Esophagus muscularis mucosa (tissue), 4 donors: ENCODE results near the gene ARHGEF37. TPM values are rescaled to one million over a fixed set of nuclear protein-coding genes. Genes with fewer than 3 reads are reported as not detected.
"Not testable (repeated sequence)": the region's sequence is repeated elsewhere in the genome, so short reads cannot be mapped to it uniquely, and the experiment has no call there.

Experiments
- DNase-seq: peaks from one replicate; pipeline ENCODE4 v3.0.0-alpha.2; 2017; ENCODE audit errors: extremely low spot score
- H3K27ac ChIP-seq, 4 donors: fragments of 200-600 bp; sonication (generic); replicated peaks in 1 of 4; 1 replicate in 3 of 4; 2 replicates in 1 of 4; pipeline ENCODE4 v1.5.1; 2016 to 2019; ENCODE audit warnings: mild to moderate bottlenecking in 1 of 4
- H3K27me3 ChIP-seq, 4 donors: fragments of 200-600 bp; sonication (generic); one replicate each; pipeline versions ENCODE4 v1.5.1 to v1.6.0; 2016 to 2019
- H3K36me3 ChIP-seq, 4 donors: fragments of 200-600 bp; sonication (generic); one replicate each; pipeline ENCODE4 v1.5.1; 2016 to 2019
- H3K4me1 ChIP-seq, 4 donors: fragments of 200-600 bp; sonication (generic); one replicate each; pipeline ENCODE4 v1.5.1; 2016 to 2019
- H3K4me3 ChIP-seq, 4 donors: fragments of 200-600 bp; sonication (generic); 1 replicate in 2 of 4; 2 replicates in 2 of 4; pipeline ENCODE4 v1.5.1; 2016 to 2019; ENCODE audit warnings: mild to moderate bottlenecking in 4 of 4, moderate library complexity in 1 of 4
- H3K9me3 ChIP-seq, 4 donors: fragments of 200-600 bp; sonication (generic); 1 replicate in 3 of 4; 2 replicates in 1 of 4; pipeline ENCODE4 v1.5.1; 2016 to 2019
- EP300 ChIP-seq: sonication (generic); formaldehyde crosslinking; IDR thresholded peaks from one replicate; pipeline ENCODE4 v1.6.1; 2017; ENCODE audit warnings: antibody characterized with exemption
- POLR2A ChIP-seq: fragments of 450-650 bp; IDR thresholded peaks from one replicate; pipeline ENCODE4 v1.6.1; 2017; ENCODE audit warnings: antibody characterized with exemption, moderate library complexity, mild to moderate bottlenecking, low read depth
- POLR2AphosphoS5 ChIP-seq, 2 donors: sonication (generic); formaldehyde crosslinking; IDR thresholded peaks; one replicate each; pipeline ENCODE4 v1.6.1; 2017; ENCODE audit warnings: antibody characterized with exemption in 2 of 2
- WGBS: methylation state at CpG from one replicate; pipeline ENCODE4 v1.1.5; 2018; 5-methylcytosine and 5-hydroxymethylcytosine counted together
- intact Hi-C: fragments of 100-400 bp; cut with DNase I; formaldehyde crosslinking; loops from one replicate; pipeline ENCODE4 v1.15.1; 2023
- total RNA-seq, 4 donors: library from RNA; depleted of rRNA; stranded (reverse); fragments of >200 nt; gene quantifications; one replicate each; pipeline versions ENCODE4 v1.1.0 to v1.2.1, GENCODE V29; 2016
- TF ChIP-seq, protein P1 (sequence below), 3 experiments: fragments of 200-600 bp in 2 of 3; fragments of 450-650 bp in 1 of 3; sonication (generic) in 2 of 3; IDR thresholded peaks; one replicate each; pipeline ENCODE4 v1.5.1; 2017 to 2019; ENCODE audit warnings: antibody characterized with exemption in 3 of 3, mild to moderate bottlenecking in 2 of 3, moderate library complexity in 1 of 3

Gene ARHGEF37
- total RNA-seq, 4 donors from 2014 or later: 11.9 to 22.0 (median 19.5) TPM

DNA sequence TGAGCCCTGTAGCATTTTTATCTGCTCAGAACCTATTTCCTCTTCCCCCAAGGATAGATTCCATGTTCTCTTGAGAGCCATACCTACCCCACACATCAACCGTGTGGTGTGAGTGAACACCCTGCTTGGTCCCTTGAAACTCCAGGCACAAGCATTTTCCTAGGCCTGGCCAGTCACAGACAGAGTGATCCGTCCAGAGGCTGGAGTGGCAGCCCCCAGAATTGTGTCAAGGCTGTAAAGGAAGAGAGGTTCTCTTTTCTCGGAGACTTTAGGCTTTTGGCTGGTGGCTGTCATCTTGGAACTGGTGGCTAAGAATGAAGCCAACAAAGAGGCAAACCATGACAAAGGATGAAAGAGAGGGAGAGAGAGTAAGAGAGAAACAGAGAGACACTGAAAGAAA is 66.0 kb downstream of the ARHGEF37 start:
- TF ChIP-seq POLR2A (no peak), POLR2AphosphoS5 (IDR thresholded peaks at IDR 0.05) (no peak), EP300 (no peak)
- TF ChIP-seq, protein P1, sequence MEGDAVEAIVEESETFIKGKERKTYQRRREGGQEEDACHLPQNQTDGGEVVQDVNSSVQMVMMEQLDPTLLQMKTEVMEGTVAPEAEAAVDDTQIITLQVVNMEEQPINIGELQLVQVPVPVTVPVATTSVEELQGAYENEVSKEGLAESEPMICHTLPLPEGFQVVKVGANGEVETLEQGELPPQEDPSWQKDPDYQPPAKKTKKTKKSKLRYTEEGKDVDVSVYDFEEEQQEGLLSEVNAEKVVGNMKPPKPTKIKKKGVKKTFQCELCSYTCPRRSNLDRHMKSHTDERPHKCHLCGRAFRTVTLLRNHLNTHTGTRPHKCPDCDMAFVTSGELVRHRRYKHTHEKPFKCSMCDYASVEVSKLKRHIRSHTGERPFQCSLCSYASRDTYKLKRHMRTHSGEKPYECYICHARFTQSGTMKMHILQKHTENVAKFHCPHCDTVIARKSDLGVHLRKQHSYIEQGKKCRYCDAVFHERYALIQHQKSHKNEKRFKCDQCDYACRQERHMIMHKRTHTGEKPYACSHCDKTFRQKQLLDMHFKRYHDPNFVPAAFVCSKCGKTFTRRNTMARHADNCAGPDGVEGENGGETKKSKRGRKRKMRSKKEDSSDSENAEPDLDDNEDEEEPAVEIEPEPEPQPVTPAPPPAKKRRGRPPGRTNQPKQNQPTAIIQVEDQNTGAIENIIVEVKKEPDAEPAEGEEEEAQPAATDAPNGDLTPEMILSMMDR (IDR thresholded peaks at IDR 0.05): no peak
- no peaks in the 10 kb centered on the region for H3K36me3 ChIP-seq
- no peak overlapping the region for H3K4me3 ChIP-seq
- no peak for DNase-seq
- no peak overlapping the region for H3K27ac ChIP-seq
- H3K4me1 ChIP-seq: no peaks in the 10 kb centered on the region
- 76% methylated on average over 3 of the region's 3 CpGs for WGBS
- intact Hi-C loops: no loop called here
- no peaks in the 10 kb centered on the region for H3K27me3 ChIP-seq
- no peaks in the 10 kb centered on the region for H3K9me3 ChIP-seq

DNA sequence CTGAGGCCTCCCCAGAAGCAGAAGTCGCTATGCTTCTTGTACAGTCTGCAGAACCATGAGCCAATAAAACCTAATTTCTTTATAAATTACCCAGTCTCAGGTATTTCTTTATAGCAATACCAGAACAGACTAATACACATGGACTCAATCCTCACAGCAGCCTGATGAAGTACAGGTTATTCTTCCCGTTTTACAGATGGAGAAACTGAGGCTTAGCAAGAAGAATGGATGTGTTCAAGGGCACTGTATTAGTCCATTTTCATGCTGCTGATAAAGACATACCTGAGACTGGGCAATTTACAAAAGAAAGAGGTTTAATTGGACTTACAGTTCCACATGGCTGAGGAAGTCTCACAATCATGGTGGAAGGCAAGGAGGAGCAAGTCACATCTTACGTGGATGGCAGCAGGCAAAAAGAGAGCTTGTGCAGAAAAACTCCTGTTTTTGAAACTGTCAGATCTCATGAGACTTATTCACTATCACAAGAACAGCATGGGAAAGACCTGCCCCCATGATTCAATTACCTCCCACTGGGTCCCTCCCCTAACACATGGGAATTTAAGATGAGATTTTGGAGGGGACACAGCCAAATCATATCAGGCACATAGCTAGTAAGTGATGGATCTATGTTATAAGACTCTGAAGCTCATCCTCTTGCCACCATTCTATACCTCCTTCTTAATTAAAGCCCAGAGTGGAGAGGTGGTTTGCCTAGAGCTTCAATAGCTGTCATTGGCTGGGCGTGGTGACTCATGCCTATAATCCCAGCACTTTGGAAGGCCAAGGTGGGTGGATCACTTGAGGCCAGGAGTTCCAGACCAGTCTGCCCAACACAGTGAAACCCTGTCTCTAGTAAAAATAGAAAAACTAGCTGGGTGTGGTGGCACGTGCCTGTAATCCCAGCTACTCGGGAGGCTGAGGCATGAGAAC is 67.4 kb downstream of the ARHGEF37 start:
- H3K36me3 ChIP-seq, H3K4me3 ChIP-seq, H3K4me1 ChIP-seq, H3K9me3 ChIP-seq, intact Hi-C loops, H3K27ac ChIP-seq, DNase-seq, H3K27me3 ChIP-seq: not testable (repeated sequence)
- 94% methylated on average over 6 of the region's 6 CpGs for WGBS

DNA sequence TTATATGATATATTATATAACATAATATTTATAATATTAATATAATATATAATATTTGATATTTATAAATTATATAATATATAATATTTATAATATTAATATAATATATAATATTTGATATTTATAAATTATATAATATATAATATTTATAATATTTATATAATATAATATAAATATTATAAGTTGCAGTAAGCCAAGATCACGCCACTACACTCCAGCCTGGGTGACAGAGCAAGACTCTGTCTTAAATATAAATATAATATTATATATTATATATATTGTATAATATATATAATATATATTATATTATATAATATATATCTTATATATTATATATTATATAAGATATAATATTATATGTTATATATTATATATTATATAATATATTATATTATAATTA is 68.4 kb downstream of the ARHGEF37 start:
- DNase-seq, H3K4me1 ChIP-seq, intact Hi-C loops, H3K4me3 ChIP-seq, H3K27ac ChIP-seq, H3K9me3 ChIP-seq, H3K36me3 ChIP-seq, H3K27me3 ChIP-seq: not testable (repeated sequence)
- 97% methylated on average over 1 of the region's 1 CpG for WGBS

DNA sequence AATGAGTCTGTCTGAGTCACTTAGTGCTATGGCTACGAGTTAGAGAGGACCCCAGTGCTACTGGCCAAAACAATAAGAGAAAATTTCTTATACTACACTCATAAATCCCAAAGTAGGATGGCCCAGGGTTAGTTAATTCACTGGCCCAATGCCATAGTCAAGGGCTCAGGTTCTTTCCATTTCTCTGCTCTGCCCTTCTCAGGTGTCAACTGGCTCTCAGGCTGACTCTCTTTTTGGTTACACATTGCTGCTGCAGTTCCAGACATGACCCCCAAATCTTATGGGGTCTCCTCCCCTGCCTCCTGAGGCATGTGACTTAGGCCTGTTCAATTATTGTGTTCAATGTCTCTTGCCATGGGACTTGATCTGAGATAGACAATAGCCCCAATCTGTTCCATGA is 70.4 kb downstream of the ARHGEF37 start:
- no peak for DNase-seq
- Histone ChIP-seq H3K4me3 (no peak overlapping the region), H3K9me3 (peaks cover 0 to 1% (median 0%) of the 10 kb centered on the region in 4 donors), H3K36me3 (no peaks in the 10 kb centered on the region), H3K4me1 (peaks cover 0 to 3% (median 0%) of the 10 kb centered on the region in 4 donors), H3K27ac (no peak overlapping the region), H3K27me3 (no peaks in the 10 kb centered on the region)
- intact Hi-C loops: no loop called here
- TF ChIP-seq POLR2A: no peak
- no peak for TF ChIP-seq EP300
- TF ChIP-seq, protein P1 (IDR thresholded peaks at IDR 0.05): no peak
- TF ChIP-seq POLR2AphosphoS5 (IDR thresholded peaks at IDR 0.05): no peak
- 93% methylated on average over 1 of the region's 1 CpG for WGBS

DNA sequence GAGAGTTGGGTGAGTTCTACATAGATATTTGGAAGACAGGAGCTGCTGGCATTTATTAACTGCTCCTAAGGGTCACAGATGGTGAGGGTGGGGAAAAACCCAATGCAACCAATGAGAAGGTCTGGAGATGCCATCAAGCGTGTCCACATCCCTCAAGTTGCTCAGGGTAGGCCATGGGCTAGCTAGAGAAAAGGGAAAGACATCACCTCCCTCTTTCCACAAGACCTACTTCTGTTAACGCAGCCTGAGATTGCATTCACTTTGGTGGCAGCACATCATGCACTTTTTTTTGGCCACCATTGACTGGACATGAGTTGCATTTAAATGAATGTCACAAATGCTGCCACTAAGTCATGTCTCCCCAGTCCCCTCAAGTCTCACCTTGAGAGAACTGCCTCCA is 71.4 kb downstream of the ARHGEF37 start:
- H3K9me3 ChIP-seq: peaks cover 0 to 7% (median 0%) of the 10 kb centered on the region in 4 donors
- H3K27me3 ChIP-seq: no peaks in the 10 kb centered on the region
- H3K4me1 ChIP-seq: peaks cover 0 to 10% (median 0%) of the 10 kb centered on the region in 4 donors
- DNase-seq: no peak
- H3K4me3 ChIP-seq: no peak overlapping the region
- no peak overlapping the region for H3K27ac ChIP-seq
- WGBS: 100% methylated on average over 2 of the region's 2 CpGs
- intact Hi-C loops: no loop called here
- no peaks in the 10 kb centered on the region for H3K36me3 ChIP-seq
- TF ChIP-seq POLR2AphosphoS5 (IDR thresholded peaks at IDR 0.05): no peak
- no peak for TF ChIP-seq POLR2A
- TF ChIP-seq, protein P1 (IDR thresholded peaks at IDR 0.05): no peak
- TF ChIP-seq EP300: no peak
